Spleen (tissue), 11 donors: Measurements from ENCODE around the gene PLCD1. TPM values are rescaled to one million over a fixed set of nuclear protein-coding genes. Genes with fewer than 3 reads are reported as not detected.

Experiments
- DNase-seq: peaks from one replicate; pipeline ENCODE4 v3.0.0-alpha.2; 2020
- H3K27ac ChIP-seq, 8 donors: fragments of 200-600 bp; sonication (generic) in 7 of 8; 1 replicate in 4 of 8; 2 replicates in 4 of 8; pipeline versions ENCODE4 v1.5.0 to v1.8.0; 2016 to 2021; ENCODE audit warnings: inconsistent platforms in 4 of 8, mild to moderate bottlenecking in 4 of 8, moderate library complexity in 1 of 8
- H3K27me3 ChIP-seq, 7 donors: fragments of 200-600 bp; sonication (generic) in 6 of 7; replicated peaks in 1 of 7; 1 replicate in 4 of 7; 2 replicates in 3 of 7; pipeline versions ENCODE4 v1.5.0 to v1.8.0; 2016 to 2021; ENCODE audit warnings: inconsistent platforms in 3 of 7, mild to moderate bottlenecking in 1 of 7
- H3K36me3 ChIP-seq, 6 donors: fragments of 200-600 bp; sonication (generic) in 5 of 6; 1 replicate in 4 of 6; 2 replicates in 2 of 6; pipeline versions ENCODE4 v1.5.0 to v1.8.0; 2016 to 2021; ENCODE audit warnings: inconsistent platforms in 2 of 6
- H3K4me1 ChIP-seq, 6 donors: fragments of 200-600 bp; sonication (generic) in 5 of 6; 1 replicate in 3 of 6; 2 replicates in 3 of 6; pipeline versions ENCODE4 v1.5.0 to v1.8.0; 2016 to 2021; ENCODE audit warnings: inconsistent platforms in 3 of 6
- H3K4me3 ChIP-seq, 8 donors: fragments of 200-600 bp; sonication (generic) in 7 of 8; 1 replicate in 4 of 8; 2 replicates in 4 of 8; pipeline versions ENCODE4 v1.5.0 to v1.8.0; 2016 to 2021; ENCODE audit warnings: inconsistent platforms in 4 of 8, mild to moderate bottlenecking in 4 of 8, moderate library complexity in 2 of 8
- H3K9me3 ChIP-seq, 8 donors: fragments of 200-600 bp; sonication (generic) in 7 of 8; 1 replicate in 4 of 8; 2 replicates in 4 of 8; pipeline versions ENCODE4 v1.5.0 to v1.8.0; 2016 to 2021; ENCODE audit warnings: inconsistent platforms in 4 of 8
- POLR2A ChIP-seq, 3 donors: fragments of 450-650 bp; IDR thresholded peaks; one replicate each; pipeline ENCODE4 v1.5.1; 2017; ENCODE audit warnings: antibody characterized with exemption in 3 of 3, mild to moderate bottlenecking in 1 of 3
- POLR2AphosphoS5 ChIP-seq, 3 donors: sonication (generic); formaldehyde crosslinking; IDR thresholded peaks; one replicate each; pipeline ENCODE4 v1.5.1; 2017; ENCODE audit warnings: antibody characterized with exemption in 3 of 3
- WGBS, 5 donors: extraction: QIAGEN DNeasy Blood & Tissue Kit in 3 of 5; methylation state at CpG; one replicate each; pipeline versions ENCODE4 v1.1.5 to v1.1.7; 2013 to 2018; 5-methylcytosine and 5-hydroxymethylcytosine counted together
- intact Hi-C: fragments of 100-400 bp; cut with DNase I; formaldehyde crosslinking; loops from one replicate; pipeline ENCODE4 v1.15.0; 2023; ENCODE audit warnings: low total_unique reads
- polyA plus RNA-seq, 3 donors: library from polyadenylated mRNA; stranded (reverse); fragments of 200-250 nt; gene quantifications; one replicate each; pipeline ENCODE4 v1.2.1, GENCODE V29; 2013
- total RNA-seq, 7 donors: library from RNA; depleted of rRNA in 3 of 7; stranded (reverse); fragments of >200 nt in 3 of 7; fragmentation: NEBNext Ultra II Directional in 4 of 7; extraction: Animal tissue kit (Norgen Biotek cat#: 25700) in 4 of 7; gene quantifications; one replicate each; pipeline versions ENCODE4 v1.1.0 to v1.2.1, GENCODE V29; 2016 to 2021
- TF ChIP-seq, protein P1 (sequence below), 11 experiments: fragments of 200-600 bp in 7 of 11; fragments of 450-650 bp in 4 of 11; sonication (generic) in 4 of 11; IDR thresholded peaks in 8 of 11; conservative IDR thresholded peaks in 3 of 11; 1 replicate in 7 of 11; 2 replicates in 4 of 11; pipeline versions ENCODE4 v1.4.0 to v1.8.0; 2016 to 2021; ENCODE audit warnings: antibody characterized with exemption in 11 of 11, inconsistent platforms in 4 of 11, mild to moderate bottlenecking in 1 of 11
- donor health status: healthy with polysubstance abuse.
- donor health status: DM: no; HTN: no; CAD: no; lungs with moderate emphysema.
- donor health status: DM: no; HTN: no; CAD: no.
- donor health status: Bipolar disorder and iron deficiency.
- donor health status: healthy.
- donor health status: DM: no; HTN: no; CAD: no.
- donor health status: DM: yes; HTN: yes; CAD: no.

The PLCD1 gene
- total and polyA plus RNA-seq, 10 donors: 11.8 to 24.0 (median 18.8) TPM

DNA sequence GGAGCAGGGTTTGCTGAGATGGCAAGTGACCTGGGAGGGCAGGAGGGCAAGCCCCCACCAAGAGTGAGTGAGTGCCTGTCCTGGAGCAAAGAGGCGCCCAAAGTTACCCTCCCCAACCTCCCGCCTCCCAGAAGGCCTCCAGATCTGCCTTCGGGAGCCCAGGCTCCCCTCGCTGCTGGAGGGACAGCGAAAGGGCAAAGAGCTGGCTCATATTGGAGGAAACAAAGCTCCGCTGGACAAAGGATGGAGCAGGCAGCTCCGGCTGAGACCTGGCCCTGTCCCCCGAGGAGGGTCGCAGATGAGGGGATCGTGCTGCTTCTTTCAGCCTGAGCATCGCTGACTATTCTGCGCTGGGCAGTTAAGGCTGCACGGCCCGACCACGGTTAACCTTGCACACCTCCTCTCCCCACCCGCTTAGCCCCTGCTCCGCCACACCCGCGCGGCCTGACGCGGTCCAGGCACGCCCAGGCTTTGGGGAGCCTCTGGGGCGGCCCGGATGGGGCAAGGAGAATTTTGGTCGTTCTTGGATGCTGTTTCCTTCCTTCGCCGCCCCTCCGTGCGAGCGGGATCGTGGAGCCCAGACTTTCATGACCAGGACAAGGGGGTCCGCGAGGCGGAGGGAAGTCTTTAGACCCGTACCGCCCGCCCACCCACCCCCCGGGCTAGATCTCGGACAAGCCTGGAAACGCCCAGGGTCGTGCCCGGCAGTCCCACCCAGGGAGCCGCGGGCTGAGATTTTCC is 651 bp downstream of the PLCD1 start:
- intact Hi-C loops: no loop called here
- H3K27ac ChIP-seq: peak overlapping the region; percentile 54 to 82 (median 78)
- H3K27me3 ChIP-seq: peaks cover 0 to 49% (median 20%) of the 10 kb centered on the region in 7 donors

DNA sequence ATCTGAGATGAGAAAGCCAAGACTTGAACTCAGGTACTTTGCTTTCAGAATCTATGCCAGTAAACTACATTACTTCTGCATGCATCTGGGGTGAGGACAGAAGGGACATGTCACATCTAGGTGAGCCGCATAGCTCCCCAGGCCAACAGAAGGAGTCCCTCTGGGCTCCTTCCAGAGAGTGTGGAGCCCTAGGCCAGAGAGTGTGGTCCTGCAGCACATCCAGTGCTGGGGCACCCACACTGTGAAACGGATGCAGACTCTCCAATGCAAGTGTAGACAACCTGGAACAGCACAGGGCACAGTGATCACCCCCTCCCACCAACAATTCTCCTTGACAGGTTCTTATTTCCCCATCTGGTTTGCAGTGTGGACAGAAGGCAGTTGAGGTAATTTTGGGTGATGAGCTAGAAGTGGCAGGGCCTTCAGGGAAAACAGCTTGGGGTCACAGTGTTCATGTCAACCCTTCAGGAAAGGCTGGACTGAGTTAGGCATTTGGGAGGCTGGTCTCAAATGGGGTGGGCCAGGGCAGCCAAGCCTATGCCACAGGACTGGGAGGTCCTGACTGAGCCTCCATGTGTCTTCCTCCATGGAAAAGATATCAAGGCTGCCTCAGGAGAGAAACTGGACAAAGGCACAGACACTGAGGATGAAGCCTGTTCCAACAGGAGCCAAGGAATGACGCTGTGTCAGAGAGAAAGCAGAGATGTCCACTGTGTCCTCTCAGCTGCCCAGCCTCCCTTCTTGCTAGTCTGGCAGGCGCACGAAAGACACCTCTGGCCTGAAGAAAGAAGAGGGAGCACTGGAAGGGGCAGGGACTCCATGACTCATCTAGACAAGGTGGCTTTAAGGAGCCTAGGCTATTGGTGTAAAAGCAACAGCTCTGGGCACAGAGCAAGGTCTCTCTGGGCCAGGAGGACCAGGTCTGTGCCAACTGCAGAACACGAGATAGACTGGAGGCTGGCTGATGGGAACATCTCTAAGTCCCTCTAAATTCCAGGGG is 1.7 kb downstream of the PLCD1 start:
- Histone ChIP-seq H3K9me3 (no peaks in the 10 kb centered on the region), H3K27me3 (peaks cover 0 to 46% (median 20%) of the 10 kb centered on the region in 7 donors), H3K36me3 (no peaks in the 10 kb centered on the region), H3K27ac (peak overlapping the region in 2 of 8 donors; percentile 78 to 82), H3K4me3 (no peak overlapping the region), H3K4me1 (peaks cover 12 to 69% (median 56%) of the 10 kb centered on the region in 6 donors)
- no peak for DNase-seq
- 85 to 95% (median 93%) methylated on average over 5 to 6 of the region's 6 CpGs for WGBS, 5 donors
- intact Hi-C loops: no loop called here
- TF ChIP-seq, protein P1, sequence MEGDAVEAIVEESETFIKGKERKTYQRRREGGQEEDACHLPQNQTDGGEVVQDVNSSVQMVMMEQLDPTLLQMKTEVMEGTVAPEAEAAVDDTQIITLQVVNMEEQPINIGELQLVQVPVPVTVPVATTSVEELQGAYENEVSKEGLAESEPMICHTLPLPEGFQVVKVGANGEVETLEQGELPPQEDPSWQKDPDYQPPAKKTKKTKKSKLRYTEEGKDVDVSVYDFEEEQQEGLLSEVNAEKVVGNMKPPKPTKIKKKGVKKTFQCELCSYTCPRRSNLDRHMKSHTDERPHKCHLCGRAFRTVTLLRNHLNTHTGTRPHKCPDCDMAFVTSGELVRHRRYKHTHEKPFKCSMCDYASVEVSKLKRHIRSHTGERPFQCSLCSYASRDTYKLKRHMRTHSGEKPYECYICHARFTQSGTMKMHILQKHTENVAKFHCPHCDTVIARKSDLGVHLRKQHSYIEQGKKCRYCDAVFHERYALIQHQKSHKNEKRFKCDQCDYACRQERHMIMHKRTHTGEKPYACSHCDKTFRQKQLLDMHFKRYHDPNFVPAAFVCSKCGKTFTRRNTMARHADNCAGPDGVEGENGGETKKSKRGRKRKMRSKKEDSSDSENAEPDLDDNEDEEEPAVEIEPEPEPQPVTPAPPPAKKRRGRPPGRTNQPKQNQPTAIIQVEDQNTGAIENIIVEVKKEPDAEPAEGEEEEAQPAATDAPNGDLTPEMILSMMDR (IDR thresholded peaks at IDR 0.05 in 8 of 11, conservative IDR thresholded peaks at IDR 0.05 in 3 of 11): no peak
- TF ChIP-seq POLR2A (IDR thresholded peaks at IDR 0.05) (no peak), POLR2AphosphoS5 (IDR thresholded peaks at IDR 0.05) (no peak)

More for the DNA sequence above, 651 bp downstream of the PLCD1 start:
- Histone ChIP-seq H3K4me3 (peak overlapping the region; percentile 42 to 81 (median 60)), H3K36me3 (no peaks in the 10 kb centered on the region), H3K9me3 (no peaks in the 10 kb centered on the region), H3K4me1 (peaks cover 5 to 59% (median 45%) of the 10 kb centered on the region in 6 donors)
- DNase-seq: peak; percentile 77
- TF ChIP-seq, protein P1 (IDR thresholded peaks at IDR 0.05 in 8 of 11, conservative IDR thresholded peaks at IDR 0.05 in 3 of 11): no peak
- no peak for TF ChIP-seq POLR2A (IDR thresholded peaks at IDR 0.05)
- TF ChIP-seq POLR2AphosphoS5 (IDR thresholded peaks at IDR 0.05): no peak
- 24 to 42% (median 27%) methylated on average over 24 to 45 of the region's 45 CpGs for WGBS, 5 donors

DNA sequence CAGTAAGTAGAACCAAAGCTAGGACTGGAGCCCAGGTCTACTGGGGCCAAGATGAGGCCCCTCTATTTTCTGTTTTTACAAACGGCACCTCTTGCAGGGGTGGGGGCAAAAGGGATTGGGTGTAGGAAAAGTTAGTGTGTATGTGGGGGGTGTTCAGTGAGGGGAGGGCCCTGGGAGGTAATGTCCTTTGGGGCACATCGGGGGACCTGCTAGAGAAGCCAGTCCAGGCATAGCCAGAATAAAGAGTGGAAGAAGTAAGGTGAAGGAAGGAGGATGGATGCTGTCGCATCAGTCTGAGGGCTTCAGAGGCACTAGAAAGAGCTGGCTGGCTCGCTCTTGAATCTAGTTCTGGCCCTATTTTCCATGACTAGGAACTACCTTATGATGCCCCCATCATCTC is 2.6 kb downstream of the PLCD1 start:
- Histone ChIP-seq H3K27ac (no peak overlapping the region), H3K4me3 (no peak overlapping the region), H3K36me3 (no peaks in the 10 kb centered on the region), H3K9me3 (no peaks in the 10 kb centered on the region), H3K4me1 (peaks cover 12 to 77% (median 61%) of the 10 kb centered on the region in 6 donors), H3K27me3 (peaks cover 0 to 39% (median 20%) of the 10 kb centered on the region in 7 donors)
- WGBS, 5 donors: 68 to 82% (median 77%) methylated on average over 4 of the region's 4 CpGs
- intact Hi-C loops: no loop called here
- DNase-seq: no peak
- no peak for TF ChIP-seq POLR2A (IDR thresholded peaks at IDR 0.05)
- TF ChIP-seq, protein P1 (IDR thresholded peaks at IDR 0.05 in 8 of 11, conservative IDR thresholded peaks at IDR 0.05 in 3 of 11): no peak
- no peak for TF ChIP-seq POLR2AphosphoS5 (IDR thresholded peaks at IDR 0.05)
